Amniotic epithelial cell (primary cell): Measurements from ENCODE around the gene NT5E.

ENCODE experiments used
- DNase-seq: peaks from one replicate; pipeline ENCODE4 v3.0.0-alpha.2; 2010; ENCODE audit warnings: low read depth

NT5E gene

GRCh38 chr6:85460154-85460920 is 10.5 kb downstream of the NT5E start:
- DNase-seq: no peak

DNA sequence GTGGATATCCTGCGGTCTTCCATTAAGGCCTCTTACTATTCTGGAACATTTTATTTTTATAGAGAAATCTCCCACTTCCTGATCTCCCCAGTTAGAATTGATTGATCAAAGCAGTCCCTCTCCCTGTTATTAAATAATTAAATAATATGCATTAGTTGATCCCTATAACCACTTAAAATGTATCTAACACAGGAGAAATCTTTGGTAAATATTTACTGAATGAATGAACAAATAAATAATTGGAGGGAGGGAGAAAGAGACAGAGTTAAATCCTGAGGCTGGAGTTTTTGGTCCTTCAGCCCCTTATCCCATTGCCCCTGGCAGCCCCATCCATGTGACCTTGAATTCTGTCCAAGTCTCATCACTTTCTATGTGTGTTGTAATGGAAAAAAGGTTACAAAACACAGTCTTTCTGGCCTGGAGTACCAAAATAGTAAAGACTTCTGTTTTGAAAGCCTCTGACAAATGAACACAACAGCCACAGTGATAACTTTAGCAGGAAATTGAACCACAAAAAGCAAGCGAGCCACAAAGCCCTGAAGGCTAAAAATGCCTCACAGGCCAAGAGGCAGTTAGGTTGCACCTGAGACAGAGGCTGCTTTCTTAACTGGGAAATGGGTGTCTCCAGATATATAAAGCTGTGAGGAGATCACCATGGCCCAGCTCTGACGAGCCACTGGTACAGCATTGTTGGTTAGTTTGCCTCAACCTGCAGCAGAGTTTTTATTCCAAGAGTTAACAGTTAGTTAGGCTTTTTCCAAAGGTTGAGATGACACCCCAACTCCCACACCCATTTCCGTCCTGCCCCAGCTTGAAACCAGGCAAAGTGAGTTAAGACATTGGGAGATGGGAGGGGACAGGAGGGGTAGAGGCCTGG is 11.3 kb downstream of the NT5E start:
- peak; percentile 90 for DNase-seq

DNA sequence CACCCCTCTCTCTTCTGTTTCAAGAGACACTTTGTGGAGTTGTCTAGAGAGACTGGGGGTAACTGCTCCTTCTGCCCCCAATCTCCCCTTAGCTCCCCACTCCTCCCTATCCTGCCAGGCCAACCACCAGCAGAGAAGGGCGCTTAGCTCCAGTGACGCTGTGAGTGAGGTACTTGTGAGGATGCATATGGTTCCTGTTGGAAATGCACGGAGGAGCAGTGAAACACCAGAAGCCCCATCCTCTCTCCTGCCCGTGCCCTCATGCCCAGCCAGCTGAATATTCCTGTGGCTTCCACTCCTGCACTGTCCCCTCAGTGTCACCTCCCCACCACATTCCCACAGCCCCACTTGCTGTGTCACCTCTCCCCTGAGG is 11.9 kb downstream of the NT5E start:
- no peak for DNase-seq

- DNase-seq: no peak
Observed at GRCh38 chr6:85462673-85463072, 12.8 kb downstream of the NT5E start.

DNA sequence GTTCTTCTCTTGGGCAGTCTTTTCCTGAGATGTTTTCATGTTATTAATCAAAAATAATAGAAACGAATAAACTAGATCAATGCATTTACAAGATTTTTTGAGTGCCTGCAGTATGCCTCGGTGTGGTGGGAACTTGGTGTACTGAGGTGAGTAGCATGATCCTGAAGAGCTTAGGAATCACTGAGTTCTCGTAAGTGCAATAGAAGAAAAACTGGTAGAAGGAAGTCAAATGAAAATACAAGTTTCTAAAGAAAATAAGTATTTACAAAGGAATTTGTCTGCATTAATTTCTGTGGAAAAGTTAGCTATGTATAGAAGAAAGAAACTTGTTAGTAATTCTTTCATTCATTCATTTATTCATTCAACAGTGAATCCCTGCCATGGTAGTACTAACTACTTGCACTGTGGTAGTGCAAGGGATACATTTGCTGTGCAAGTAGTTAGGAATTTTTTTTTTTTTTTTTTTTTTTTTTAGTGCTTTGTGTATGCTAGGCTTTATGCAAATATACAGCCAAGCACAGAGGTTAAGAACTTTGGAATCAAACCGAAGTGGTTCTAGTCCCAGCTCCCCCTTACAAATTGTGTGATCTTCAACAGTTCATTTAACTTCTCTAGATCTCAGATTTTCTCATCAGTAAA is 13.9 kb downstream of the NT5E start:
- DNase-seq: no peak

GRCh38 chr6:85464260-85464644 is 14.4 kb downstream of the NT5E start:
- DNase-seq: peak; percentile 94

DNA sequence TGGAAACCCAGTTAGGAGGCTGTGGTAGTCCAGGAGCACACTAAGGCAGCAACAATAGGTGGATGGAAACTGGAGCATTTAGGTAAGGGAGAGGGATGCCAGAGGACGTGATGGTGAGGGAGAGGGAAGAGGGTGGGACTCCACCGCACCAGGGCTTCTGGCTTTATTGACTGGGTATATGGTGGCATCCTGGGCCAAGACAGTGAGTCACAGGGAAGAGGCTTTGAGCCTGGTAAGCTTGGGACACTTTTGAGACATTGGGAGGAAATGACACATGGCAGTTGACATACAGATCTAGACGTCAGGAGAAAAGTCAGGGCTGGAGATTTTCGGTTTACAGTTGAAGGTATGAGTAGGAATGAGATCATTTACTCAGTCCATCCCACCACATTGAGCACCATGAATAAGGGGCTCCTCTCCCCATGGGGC is 14.9 kb downstream of the NT5E start:
- DNase-seq: peak; percentile 53

DNA sequence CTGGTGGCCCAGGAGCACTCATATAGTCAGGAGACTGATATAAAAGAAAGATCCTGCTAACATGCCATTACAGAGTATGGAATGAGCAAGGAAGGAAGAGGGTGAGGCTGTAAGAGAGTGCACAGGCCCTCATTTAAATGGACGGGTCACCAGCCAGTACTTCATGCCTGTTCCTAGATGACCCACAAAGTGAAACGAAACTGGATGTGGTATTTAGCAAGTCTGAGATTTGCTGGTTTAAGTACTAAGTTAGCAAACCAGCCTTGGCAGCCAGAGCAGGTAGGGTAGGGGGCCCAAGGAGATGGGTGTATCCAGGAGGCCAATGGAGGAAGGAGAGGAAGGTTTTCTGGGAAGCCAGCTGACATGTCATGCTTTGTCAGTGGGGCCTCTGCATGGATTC is 15.9 kb downstream of the NT5E start:
- DNase-seq: no peak

- peak; percentile 51 for DNase-seq
Observed at GRCh38 chr6:85468326-85468725, 18.4 kb downstream of the NT5E start.

GRCh38 chr6:85469276-85470022 is 19.6 kb downstream of the NT5E start:
- no peak for DNase-seq

- no peak for DNase-seq
Observed at GRCh38 chr6:85470023-85470410, 20.1 kb downstream of the NT5E start.

DNA sequence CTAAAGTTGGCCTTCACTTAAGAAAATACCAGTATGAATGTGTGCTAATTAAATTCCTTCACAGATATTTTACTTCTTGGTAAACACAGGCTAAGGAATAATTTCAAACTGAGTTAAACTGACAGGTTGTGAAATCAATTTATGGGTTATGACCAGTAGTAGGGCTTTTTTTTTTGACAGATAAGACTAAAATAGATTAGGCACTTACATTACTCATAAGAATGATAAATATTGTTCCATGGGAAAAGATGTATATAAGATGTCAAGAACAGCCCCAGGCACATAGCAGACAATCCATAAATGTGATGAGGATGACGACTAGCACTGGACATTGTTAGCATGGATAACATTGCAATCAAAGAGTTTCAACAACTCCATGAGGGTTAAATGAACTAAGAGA is 22.9 kb downstream of the NT5E start:
- peak; percentile 81 for DNase-seq

DNA sequence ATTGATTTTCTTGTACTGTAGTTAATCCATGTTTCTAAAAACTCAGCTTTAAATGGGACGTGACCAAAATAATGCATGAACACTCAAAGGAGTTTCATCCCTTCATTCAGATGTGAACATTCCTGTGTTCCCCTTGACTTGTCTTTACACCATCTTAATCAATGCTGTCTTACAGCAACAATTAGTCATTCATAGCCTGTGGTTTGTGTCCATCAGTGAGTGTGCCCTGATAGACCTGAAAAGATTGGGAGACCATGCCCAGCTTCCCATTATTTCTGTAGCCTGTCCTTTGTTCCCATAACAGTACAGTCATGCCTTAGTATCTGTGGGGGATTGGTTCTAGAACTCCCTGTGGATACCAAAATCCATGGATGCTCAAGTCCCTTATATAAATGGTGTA is 23.9 kb downstream of the NT5E start:
- DNase-seq: no peak

GRCh38 chr6:85476532-85476931 is 26.6 kb downstream of the NT5E start:
- no peak for DNase-seq

DNA sequence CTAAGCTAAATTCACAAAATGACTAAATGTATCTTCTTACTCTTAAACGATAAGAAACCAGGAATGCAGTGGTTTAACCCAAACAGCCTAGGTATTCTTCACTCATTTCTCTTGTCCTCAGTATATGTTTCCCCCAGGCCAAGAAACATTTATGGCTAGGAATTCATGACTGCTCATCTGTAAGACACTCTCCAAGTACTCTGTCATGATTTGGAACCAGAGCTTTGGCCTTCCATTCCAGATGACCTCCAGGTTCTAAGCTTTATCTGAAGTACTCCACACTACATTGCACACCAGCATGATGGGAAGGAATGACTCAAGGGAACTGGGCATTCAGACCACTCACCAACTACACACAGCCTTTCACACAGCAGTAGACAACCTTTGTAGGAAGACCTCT is 29.3 kb downstream of the NT5E start:
- no peak for DNase-seq

GRCh38 chr6:85482206-85482904 is 32.5 kb downstream of the NT5E start:
- DNase-seq: peak; percentile 49

DNA sequence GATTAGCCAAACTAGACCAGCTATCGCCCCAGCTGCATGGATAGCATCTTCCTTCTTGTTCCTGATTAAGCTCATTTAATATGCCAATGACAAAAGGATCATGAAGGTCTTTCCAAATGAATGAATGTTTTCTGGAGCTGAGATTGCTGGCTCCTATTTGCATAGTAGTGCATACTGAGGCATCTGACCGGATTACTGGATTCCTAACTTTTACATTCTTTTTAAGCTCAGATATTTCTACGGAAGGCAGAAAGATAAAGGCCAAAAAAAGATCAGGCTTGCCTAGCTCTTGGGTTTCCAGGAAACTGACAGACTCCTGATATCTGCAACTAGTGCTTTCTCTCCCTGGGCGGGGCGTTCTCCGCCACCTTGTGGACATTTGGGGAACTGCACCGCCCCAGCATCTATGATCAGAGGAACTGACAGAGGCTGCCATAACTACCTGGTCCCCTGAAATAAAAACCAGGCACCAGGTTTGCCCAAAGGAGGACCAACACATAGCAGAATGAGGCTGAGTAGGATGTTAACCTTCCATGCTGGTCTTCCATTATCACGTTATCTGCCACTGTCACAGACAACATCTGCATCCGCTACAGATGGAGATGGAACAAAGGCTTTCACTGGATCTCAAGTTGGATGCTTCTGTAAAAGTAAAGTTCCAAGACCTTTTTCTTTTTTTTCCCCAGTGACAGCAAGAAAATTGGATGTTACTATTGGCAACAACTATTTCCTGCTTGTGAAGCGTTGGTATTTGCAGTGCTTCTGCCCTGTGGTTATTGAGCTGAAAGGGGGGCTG is 33.2 kb downstream of the NT5E start:
- DNase-seq: peak; percentile 61

DNA sequence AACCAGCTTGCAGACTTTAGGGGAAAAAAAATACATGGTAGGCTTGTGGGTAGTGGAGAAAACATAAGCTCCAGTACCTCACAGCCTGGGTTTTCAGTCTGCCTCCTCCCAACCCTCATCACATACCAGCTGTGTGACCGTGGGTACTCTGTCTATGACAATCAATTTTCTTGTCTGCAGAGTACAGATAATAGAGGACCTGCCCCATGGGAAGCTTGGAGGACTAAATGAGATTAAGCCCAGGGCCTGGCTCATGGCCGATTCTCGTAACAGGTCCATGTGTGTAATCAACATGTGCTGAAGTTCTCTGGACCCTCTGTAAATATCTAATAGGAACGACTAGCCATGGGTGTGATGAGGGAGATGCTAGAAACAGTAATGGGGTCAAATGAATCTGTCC is 34.0 kb downstream of the NT5E start:
- no peak for DNase-seq

GRCh38 chr6:85484948-85485347 is 35.1 kb downstream of the NT5E start:
- DNase-seq: no peak

- peak; percentile 22 for DNase-seq
Observed at GRCh38 chr6:85490516-85491248, 40.8 kb downstream of the NT5E start.
